HG03571 (cell line): ENCODE measurements around the gene BAZ2A.
"Not testable (repeated sequence)": the region's sequence is repeated elsewhere in the genome, so short reads cannot be mapped to it uniquely, and the experiment has no call there.

Experiments
- ATAC-seq: cut with Tn5 transposase; IDR thresholded peaks from one replicate; pipeline ENCODE4 v1.9.1; 2021; ENCODE audit not compliant: unreplicated experiment

BAZ2A gene

DNA sequence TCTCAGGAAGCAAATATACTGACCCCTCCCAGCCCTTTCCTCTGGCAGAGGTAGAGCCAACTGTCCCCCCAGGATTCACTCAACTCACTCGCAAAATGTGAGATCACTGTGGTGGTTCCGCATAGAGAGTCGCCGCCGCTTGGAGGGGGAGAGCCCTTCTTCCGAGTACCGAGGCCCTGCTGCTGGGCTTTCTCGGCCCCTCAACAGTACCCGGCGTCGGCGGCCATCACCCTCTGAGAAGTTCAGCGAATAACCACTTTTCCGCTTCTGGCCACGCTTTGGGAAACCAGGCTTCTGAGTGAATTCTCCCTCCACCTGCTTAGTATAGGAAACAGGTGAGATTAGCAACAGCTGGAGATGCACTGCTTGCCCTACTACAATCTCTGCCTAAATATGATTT, 31.1 kb downstream of the BAZ2A start:
- ATAC-seq, result no peak

DNA sequence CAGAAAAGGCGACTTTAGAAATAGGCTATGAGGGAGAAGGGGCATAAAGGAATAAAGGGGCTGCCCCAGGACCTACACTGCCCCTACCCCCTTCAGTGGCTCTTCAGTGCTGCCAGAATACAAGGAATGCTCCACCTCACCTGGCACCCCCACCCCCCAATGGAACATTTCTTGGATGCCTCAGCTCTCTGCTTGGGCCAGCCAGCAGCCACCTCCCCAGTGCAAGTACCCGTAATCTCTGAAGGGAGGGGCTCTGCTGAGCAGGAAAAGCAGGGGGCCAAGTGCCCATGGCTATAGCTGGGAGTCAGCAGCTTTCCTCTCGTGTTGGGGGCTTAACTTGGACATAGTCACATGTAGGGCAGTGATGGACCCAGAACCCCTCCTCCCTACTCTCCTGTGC, 33.3 kb downstream of the BAZ2A start:
- no peak for ATAC-seq

DNA sequence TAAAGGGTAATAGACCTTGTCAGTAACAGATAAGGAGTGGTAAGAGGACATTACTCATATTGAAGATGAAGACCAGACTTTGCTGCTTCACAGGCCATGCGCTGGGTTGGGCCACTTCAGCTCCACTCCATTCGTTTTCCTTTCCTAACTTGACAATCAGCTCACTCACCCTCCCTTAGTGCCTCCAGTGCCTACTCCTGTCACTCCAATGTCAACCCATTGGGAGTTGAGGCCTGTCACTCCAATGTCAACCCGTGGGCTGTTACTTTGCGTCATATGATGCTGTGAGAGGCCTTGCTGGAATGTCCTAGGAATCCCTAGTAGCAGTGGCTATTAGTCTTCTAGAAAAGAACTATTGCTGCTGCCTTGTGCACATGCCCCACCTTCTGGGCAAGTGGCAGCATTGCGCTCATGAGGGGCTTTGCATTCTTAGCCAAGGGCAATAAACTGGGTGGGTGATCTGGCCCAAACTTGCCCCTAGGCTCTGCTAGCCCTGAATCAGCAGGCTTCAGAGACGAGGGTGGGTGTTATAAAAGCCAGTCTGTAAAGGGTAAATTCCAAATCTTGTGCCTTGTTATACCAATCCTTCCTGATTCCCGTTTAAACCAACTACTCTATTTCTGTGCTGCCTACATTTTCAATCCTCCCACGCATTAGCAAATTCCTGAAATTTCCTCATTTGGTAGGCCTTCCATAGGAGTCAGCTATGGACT, 36.1 kb downstream of the BAZ2A start:
- peak; percentile 51 for ATAC-seq

DNA sequence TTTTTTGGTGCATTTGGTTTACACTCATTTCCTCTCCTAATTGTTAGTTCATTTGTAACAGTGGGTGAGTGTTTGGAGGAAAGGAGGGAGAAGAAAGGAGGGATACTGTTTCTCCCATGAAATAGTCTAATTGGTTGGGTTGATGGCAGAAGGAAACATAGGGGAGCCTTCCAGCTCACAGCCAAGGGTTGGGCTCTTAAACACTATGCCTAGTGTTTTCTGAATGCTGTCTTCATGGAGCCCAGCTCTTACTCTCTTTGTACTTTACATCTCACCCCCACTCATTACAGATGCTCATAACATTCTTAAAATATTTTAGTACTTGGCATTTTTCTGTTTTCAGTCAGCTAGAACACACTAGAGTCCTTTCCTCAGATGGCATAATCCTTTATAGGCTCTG, 38.2 kb downstream of the BAZ2A start:
- no peak for ATAC-seq

DNA sequence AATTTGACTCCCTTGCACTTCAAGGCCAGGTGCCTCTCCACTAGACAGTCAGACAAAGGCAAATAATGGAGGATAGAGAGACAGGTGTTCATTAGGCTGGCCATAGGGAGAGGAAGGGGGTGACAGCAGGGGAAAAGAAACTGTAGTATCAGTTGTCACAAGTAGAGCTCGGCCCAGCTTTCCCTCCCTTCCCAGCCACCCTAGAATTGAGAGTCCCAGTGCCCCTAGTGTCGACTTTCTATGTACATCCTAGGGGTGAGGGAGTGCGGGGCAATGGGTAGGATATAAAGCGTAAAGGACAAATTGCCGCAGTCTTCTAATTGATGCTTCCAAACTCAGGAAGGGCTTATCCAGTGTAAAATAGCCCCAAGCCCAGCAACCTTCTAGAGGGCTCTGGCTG, 39.0 kb downstream of the BAZ2A start:
- no peak for ATAC-seq

DNA sequence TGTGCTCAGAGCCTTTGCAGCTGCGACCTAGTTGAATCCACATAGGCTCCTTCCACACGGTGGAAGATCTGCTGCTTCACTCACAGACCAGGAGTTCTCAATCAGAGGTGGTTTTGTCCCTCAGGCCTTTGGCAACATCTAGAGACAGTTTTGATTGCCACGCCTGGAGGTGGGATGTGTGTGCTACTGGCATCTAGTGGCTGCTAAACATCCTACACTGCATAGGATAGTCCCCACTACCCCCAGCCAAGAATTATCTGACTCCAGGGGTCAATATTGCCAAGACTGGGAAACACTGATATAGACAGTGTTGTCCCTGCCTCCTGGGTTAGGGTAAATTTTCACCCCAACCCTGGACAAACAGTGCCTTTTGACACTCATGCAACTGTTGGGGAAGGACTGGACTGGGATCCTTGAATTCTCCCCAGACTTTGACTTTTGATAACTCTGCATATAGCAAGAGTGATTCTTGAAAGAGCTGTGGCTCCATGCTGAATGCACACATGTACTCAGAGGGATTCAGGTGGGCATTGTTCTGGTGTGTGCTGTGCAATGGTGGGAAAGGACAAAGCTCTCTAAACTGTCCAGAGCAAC, 39.8 kb downstream of the BAZ2A start:
- no peak for ATAC-seq

DNA sequence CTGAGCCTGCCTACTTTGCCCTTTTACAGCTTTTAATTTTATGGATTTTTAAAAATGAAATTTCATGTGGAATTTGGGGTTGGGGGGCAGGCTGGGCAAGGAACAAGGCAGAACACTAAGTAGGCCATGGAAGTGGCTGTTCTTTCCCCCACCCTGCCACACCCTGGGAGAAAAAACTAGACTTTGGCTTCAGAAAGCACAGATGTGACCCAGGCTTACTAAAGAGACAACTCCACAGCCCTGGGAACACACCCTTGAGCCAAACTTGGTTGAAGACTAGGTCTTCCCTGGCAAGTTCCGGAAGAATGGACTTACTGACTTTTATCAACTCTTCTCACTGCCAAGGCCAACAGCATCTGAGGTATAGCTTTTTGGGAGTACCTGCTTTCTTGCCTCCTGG, 40.3 kb downstream of the BAZ2A start:
- ATAC-seq, result no peak

DNA sequence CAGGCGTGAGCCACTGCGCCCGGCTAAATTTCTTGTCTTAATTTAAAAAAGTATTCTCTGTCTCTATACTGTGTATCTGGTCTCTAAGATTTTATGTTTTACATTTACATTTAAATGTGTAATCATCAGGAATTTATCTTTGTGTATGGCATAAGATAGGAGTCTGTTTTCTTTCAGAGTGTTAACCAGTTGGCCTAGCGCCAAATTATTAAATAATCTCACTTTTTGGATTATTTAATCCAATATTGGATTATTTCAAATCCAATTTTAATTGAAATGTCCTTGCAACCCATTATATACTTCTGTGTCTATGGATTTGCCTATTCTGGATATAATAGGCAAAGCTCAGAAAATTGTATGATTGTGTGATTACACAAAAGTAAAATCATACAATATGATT, 45.0 kb downstream of the BAZ2A start:
- ATAC-seq, result no peak

DNA sequence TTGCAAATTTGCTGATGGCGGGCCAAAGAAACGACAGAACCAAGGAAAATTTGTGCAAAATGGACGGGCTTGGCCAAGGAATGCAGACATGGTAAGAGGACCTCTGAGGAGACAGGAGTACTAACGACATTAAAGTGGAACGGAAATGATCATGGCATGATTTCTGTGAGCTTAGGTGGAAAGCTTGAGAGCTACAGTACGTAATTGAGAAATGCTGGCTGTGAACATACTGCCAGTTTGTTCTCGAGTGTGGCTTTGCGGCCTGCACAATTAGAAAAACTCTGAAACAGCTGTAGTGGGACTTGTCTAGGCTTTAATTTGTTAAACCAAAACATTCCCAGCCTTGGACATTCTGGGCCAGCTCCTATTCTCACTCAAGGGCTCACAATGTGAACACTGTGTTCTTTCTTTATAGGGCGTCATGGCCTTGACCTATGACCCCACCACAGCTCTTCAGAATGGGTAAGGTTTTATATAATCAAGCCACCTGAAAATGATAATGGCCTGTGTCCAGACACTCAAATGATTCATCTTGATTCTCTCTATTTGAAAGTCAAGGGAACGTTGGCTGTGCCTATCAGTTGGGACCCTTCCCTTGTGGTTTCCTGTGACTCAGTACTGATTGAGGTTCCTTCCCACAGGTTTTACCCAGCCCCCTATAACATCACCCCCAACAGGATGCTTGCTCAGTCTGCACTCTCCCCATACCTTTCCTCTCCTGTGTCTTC, 48.5 kb downstream of the BAZ2A start:
- ATAC-seq, result no peak

DNA sequence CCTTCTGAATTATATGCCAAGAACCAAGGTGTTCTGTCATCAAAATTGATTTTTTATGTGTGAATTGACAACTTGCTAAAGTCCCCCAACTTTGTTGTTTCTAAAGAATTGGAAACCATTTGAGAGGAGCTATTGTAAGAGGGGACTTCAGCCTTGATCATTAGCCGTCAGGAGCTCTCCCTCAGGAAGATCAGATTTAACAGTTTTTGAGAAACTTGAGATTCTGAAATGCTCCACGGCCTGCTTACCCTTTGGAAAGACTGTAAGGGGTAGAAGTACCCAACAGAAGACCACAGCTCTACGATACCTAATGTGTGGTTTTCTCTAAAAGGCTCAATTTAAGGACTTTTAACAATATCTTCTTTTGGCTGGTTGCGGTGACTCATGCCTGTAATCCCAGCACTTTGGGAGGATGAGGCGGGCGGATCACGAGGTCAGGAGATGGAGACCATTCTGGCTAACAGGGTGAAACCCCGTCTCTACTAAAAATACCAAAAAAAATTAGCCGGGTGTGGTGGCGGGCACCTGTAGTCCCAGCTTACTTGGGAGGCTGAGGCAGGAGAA, 51.1 kb downstream of the BAZ2A start:
- ATAC-seq, result no peak

DNA sequence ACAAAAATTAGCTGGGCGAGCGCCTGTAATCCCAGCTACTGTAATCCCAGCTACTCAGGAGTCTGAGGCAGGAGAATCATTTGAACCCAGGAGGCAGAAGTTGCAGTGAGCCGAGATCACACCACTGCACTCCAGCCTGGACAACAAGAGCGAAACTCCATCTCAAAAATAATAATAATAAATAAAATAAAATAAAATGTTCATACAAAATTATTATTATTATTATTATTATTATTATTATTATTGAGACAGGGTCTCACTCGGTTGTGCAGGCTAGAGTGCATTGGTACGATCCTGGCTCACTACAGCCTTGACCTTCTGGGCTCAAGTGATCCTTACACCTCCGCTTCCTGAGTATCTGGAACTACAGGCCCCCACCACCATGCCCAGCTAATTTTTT, 52.9 kb downstream of the BAZ2A start:
- ATAC-seq, result not testable (repeated sequence)

DNA sequence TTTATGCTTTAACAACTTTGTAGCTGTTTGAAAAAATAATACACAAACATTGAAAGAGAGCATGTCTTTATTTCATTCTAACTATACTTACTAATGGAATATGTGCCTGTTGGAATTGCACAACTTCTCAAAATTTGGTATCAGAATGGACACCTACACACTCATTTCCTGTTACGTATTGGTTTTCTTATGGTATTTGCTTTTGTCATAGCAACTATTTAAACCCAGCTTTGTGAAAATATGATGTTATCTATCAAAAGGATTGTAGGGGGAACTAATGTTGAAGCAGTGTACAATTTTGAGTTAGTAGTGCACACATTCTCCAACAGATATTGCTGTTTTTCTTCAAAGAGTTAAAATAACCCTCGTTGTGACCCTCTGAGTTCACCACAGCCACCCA, 55.9 kb downstream of the BAZ2A start:
- no peak for ATAC-seq

DNA sequence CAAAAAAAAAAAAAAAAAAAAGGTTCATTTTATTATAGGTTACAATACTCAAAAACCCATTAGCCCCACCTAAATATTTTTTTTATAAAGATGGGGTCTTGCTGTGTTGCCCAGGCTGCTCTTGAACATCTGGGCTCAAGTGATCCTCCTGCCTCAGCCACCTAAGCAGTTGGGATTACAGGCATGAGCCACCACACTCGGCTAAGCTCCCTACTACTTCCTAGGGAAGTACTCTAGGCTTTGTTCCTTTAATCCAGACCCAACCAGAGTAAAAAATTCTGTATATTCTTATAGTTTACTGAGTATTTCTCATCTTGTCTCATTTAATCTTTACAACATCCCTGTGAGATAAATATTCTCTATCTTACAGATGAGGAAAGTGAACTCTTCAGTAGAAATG, 57.8 kb downstream of the BAZ2A start:
- ATAC-seq, result no peak

DNA sequence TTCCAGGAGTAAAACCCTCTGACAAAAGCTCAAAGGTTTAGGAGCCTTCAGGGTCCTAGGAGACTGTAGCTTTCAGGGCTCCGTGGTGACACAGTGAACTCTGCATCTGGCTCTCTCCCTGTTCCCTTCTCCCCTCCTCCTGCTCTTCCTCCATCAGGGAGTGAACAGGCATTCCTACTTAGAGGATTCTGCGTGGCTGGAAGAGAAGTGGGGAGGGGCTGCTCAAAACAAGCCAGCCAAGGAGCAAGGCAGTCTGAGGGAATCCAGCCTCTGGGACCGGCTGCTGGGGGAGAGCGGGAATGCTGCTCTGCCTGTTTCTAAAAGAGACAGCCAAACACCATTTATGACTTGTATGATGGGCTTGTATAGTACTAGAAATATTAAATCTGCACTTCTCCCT, 59.0 kb downstream of the BAZ2A start:
- ATAC-seq, result no peak

DNA sequence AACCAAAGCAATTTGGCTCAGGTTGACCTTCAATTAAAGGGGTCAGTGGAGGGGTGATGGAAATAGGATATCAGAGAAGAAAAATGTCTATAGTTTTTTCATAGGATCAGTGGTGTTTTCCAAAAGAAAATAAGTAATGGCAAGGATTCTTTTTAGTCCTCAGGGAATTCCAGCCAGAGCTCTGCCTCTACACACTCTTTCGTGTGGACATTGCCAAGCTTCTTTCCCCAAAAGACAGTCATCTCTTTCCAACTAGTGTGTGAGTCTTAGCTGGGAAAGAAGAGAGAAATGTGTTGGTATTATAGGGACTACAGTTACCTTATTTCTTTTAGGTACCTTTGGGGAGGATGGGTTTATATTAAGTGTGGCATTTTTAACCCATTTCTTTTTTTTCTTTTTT, 62.0 kb downstream of the BAZ2A start:
- no peak for ATAC-seq

DNA sequence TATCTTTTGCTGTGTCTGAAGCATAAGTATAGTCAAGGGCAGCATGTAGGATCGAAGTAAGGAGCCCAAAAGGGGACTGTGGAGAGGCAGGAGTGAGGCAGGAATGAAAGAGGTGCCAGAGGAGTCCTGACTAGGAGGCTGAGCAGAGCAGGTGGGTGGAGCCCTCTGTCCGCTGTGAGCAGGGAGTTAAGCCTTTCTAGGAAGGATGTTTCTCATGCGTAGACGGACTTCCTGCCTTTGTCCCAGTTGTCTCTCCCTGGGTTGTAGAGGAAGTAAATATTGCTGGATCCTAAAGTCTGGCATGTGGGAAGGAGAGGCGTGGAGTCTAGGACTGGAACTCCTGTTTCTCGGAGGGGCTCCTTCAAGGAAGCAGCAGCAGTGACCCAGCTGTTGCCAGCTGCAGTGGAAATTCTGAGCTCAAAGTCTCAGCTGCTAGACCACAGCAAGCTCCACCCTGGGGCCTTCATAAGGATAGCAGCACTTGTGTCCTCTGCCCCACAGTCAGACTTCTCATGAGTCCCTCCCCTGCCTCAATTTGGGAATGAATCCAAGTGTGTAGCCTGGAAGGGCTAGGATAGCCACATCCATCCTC, 64.5 kb downstream of the BAZ2A start:
- no peak for ATAC-seq

DNA sequence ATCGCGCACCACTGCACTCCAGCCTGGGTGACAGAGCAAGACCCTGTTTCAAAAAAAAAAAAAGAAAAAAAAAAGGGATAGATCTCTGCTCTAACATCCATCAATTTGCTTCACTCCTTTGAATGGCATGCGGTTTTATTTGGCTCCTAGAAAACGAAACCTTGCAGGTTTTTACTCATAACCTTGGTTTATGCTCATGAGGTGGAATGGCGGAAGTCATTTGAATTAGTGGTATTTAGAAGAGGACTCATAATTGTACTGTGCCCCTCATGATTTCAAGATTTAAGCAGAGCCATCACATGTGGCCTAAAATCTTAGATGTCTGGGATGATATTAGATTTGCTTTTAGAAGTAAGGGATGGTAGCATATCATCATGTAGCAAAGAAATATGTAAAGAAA, 79.1 kb downstream of the BAZ2A start:
- no peak for ATAC-seq

DNA sequence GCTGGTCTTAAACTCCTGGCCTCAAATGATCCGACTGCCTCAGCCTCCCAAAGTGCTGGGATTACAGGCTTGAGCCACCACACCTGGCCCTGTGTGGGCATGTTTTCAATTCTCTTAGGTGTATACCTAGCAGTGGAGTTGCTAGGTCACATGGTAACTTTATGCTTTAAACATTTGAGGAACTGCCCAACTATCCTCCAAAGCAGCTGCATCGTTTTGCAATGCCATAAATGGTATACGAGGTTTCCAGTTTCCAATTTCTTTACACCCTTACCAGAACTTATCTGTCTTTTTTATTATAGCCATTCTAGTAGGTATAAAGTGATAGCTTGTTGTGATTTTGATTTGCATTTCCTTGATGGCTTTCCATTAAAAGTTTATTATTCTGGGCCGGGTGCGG, 83.4 kb downstream of the BAZ2A start:
- no peak for ATAC-seq
